Measurements from ENCODE around the gene MED27.

The MED27 gene

DNA sequence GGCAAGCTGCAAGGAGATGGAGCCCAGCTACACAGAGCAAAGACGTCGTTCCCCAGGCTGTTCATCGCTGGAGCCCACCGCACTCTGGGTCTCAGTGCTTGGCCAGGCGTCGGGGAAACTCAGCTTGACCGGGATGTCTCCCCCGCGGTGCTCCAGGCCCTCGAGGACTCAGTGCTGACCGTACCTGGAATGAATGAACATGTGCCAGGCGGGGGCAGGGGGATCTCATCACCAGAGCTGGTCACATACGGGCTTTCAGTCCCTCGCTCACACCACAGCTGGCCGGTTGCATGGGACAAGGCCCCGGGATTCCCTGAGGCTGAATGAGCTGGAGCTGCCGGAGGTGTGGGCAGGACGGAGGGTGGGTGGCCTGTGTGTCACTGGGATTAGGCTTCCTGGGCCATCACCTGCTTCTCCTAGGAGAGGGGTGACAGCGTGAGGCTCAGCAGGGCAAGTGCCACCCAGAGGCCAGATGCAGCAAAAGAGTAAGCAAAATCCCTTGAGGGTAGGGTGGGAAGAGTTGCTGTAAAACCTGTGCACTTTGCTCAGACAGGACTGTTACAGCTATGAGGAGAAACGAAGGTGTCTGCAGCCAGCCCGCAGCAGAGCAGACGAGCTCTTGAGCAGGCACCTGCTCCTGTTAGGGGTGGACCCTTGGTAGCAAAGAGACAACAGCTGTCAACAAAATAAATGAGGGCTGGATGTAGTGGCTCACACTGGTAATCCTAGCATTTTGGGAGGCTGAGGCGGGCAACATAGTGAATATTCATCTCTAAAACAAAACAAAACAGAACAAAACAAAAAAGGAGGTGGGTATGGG lies 269.1 kb downstream of the MED27 start:
- peak overlapping the region; percentile 78 for H3K27ac ChIP-seq
- TF ChIP-seq, protein P1, sequence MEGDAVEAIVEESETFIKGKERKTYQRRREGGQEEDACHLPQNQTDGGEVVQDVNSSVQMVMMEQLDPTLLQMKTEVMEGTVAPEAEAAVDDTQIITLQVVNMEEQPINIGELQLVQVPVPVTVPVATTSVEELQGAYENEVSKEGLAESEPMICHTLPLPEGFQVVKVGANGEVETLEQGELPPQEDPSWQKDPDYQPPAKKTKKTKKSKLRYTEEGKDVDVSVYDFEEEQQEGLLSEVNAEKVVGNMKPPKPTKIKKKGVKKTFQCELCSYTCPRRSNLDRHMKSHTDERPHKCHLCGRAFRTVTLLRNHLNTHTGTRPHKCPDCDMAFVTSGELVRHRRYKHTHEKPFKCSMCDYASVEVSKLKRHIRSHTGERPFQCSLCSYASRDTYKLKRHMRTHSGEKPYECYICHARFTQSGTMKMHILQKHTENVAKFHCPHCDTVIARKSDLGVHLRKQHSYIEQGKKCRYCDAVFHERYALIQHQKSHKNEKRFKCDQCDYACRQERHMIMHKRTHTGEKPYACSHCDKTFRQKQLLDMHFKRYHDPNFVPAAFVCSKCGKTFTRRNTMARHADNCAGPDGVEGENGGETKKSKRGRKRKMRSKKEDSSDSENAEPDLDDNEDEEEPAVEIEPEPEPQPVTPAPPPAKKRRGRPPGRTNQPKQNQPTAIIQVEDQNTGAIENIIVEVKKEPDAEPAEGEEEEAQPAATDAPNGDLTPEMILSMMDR (conservative IDR thresholded peaks at IDR 0.05), result peak; percentile 42
